Vagina (tissue), 2 donors: ENCODE data around the gene HHATL.

Experiments used
- CTCF ChIP-seq, 3 experiments: fragments of 450-650 bp in 2 of 3; fragments of 200-600 bp in 1 of 3; sonication (generic) in 1 of 3; IDR thresholded peaks; one replicate each; pipeline ENCODE4 v1.5.1; 2017 to 2019; ENCODE audit warnings: antibody characterized with exemption in 3 of 3, mild to moderate bottlenecking in 2 of 3, moderate library complexity in 2 of 3
- POLR2A ChIP-seq, 2 donors: fragments of 450-650 bp; IDR thresholded peaks; one replicate each; pipeline ENCODE4 v1.6.1; 2017; ENCODE audit warnings: antibody characterized with exemption in 2 of 2, mild to moderate bottlenecking in 2 of 2, moderate library complexity in 2 of 2

GRCh38 chr3:42725454-42725853 is 22.9 kb upstream of the HHATL start:
- no peak for TF ChIP-seq CTCF (IDR thresholded peaks at IDR 0.05)
- TF ChIP-seq POLR2A (IDR thresholded peaks at IDR 0.05): no peak
